CD4-positive, CD25-positive, alpha-beta regulatory T cell (primary cell): Measurements from ENCODE around the gene BAG2. TPM values are rescaled to one million over a fixed set of nuclear protein-coding genes. Genes with fewer than 3 reads are reported as not detected.

Experiments
- ATAC-seq, 2 donors: fragments of 150-1000 bp; cut with Tn5 transposase; one replicate each; pipeline ENCODE4 v1.10.0; 2021; ENCODE audit warnings: low read depth in 2 of 2, moderate number of reproducible peaks in 2 of 2, moderate library complexity in 1 of 2
- DNase-seq, 3 donors: peaks; one replicate each; pipeline versions ENCODE4 v3.0.0 to v3.0.0-alpha.2; 2012 to 2022; ENCODE audit warnings: mixed read lengths in 1 of 3
- H3K27ac ChIP-seq: one replicate; pipeline ENCODE4 v1.7.0; 2013; ENCODE audit warnings: mild to moderate bottlenecking, low read length; ENCODE audit not compliant: insufficient read depth, poor library complexity, severe bottlenecking
- H3K27me3 ChIP-seq: one replicate; pipeline ENCODE4 v1.7.0; 2013; ENCODE audit warnings: low read length; ENCODE audit not compliant: control insufficient read depth, insufficient read depth
- H3K36me3 ChIP-seq: one replicate; pipeline ENCODE4 v1.7.0; 2013; ENCODE audit warnings: mild to moderate bottlenecking, low read length, moderate library complexity; ENCODE audit not compliant: control insufficient read depth, insufficient read depth
- H3K4me1 ChIP-seq: 2 replicates; pipeline ENCODE4 v1.7.0; 2013; ENCODE audit warnings: mild to moderate bottlenecking, low read length; ENCODE audit not compliant: insufficient read depth, control insufficient read depth, poor library complexity, severe bottlenecking
- H3K4me3 ChIP-seq: one replicate; pipeline ENCODE4 v1.7.0; 2013; ENCODE audit warnings: low read depth, mild to moderate bottlenecking, low read length, moderate library complexity
- H3K9me3 ChIP-seq, 2 experiments: 1 replicate in 1 of 2; 2 replicates in 1 of 2; pipeline ENCODE4 v1.7.0; 2013; ENCODE audit warnings: low read length in 2 of 2, mild to moderate bottlenecking in 1 of 2, moderate library complexity in 1 of 2; ENCODE audit not compliant: control insufficient read depth in 2 of 2
- H3K27ac Mint-ChIP-seq, 3 donors: one replicate each; pipeline ENCODE4 v1.8.0; 2020 to 2022; ENCODE audit warnings: mild to moderate bottlenecking in 3 of 3, mixed read lengths in 3 of 3, moderate library complexity in 2 of 3
- H3K27me3 Mint-ChIP-seq: one replicate; pipeline ENCODE4 v1.8.0; 2022; ENCODE audit warnings: mild to moderate bottlenecking, mixed read lengths
- H3K36me3 Mint-ChIP-seq: one replicate; pipeline ENCODE4 v1.8.0; 2020; ENCODE audit warnings: mixed read lengths
- H3K4me1 Mint-ChIP-seq, 4 donors: one replicate each; pipeline ENCODE4 v1.8.0; 2020 to 2022; ENCODE audit warnings: mixed read lengths in 4 of 4, mild to moderate bottlenecking in 1 of 4
- H3K4me3 Mint-ChIP-seq, 4 donors: one replicate each; pipeline ENCODE4 v1.8.0; 2020 to 2022; ENCODE audit warnings: mild to moderate bottlenecking in 4 of 4, mixed read lengths in 4 of 4, moderate library complexity in 3 of 4
- H3K9me3 Mint-ChIP-seq, 7 donors: one replicate each; pipeline ENCODE4 v1.8.0; 2020 to 2022; ENCODE audit warnings: mixed read lengths in 7 of 7, mild to moderate bottlenecking in 3 of 7, moderate library complexity in 2 of 7
- polyA plus RNA-seq, 4 donors: library from polyadenylated mRNA; unstranded; fragments of 300-500 nt; fragmentation: Illumina TruSeq; gene quantifications; one replicate each; pipeline ENCODE4 v1.2.3, GENCODE V29; 2021
- total RNA-seq: library from RNA; stranded (reverse); gene quantifications from one replicate; pipeline ENCODE4 v1.2.3, GENCODE V29; 2022

The BAG2 gene
- 2.9 TPM for total RNA-seq
- polyA plus RNA-seq, result 1 to 10 TPM; 2.1 to 3.7 (median 3.0) TPM

DNA sequence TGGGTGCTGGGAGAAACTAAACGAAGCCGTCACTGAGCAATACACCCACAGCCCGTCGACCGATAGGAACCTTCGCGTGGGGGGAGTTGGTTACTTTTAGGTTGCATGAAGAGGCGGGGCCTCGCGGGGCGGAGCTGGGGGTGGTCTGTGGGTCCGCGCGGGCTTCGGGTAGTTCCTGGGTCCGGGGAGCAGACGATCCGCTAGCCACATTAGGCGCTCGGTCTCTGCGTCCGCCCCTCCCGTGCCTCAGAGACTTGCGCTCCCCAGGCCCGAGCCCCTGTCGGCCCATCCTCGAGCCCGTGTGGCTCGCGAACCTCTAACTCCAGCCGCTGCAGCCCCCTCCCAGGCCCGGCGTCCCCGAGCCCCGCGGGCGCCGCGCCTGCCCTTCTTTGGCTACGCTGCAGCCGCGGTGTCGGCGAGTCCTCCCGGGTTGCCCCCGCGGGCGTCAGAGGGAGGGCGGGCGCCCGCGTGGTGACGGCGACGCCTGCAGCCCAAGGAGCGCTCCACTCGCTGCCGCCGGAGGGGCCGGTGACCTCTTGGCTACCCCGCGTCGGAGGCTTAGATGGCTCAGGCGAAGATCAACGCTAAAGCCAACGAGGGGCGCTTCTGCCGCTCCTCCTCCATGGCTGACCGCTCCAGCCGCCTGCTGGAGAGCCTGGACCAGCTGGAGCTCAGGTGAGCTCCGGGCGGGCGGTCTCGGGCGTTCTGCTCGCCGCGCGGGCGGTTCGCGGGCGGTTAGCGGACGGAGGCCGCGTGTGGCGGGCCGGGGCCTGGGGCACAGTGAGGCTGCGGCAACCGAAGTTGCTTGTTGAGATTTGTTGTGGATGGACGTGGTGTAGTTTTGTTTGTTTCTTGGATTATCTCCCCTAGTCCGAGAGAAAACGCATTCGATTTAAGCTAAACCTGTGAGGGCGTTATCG lies at the start of gene BAG2:
TSS of gene BAG2 (plus strand) at position 191 of the 920 bp plus-strand sequence. CDS start at position 563, 372 bp downstream.
- Histone ChIP-seq H3K9me3 (no peaks in the 10 kb centered on the region), H3K4me1 (peaks cover 22% of the 10 kb centered on the region), H3K27ac (peak within 1 kb of the TSS; percentile 88), H3K27me3 (no peaks in the 10 kb centered on the region), H3K36me3 (no peaks in the 10 kb centered on the region), H3K4me3 (peak within 1 kb of the TSS; percentile 92)
- Mint-ChIP-seq H3K9me3 (no peaks in the 10 kb centered on the region), H3K4me1 (peaks cover 23 to 48% (median 25%) of the 10 kb centered on the region in 4 donors), H3K27ac (peak within 1 kb of the TSS; percentile 92 to 94 (median 92)), H3K36me3 (peaks cover 3% of the 10 kb centered on the region), H3K4me3 (peak within 1 kb of the TSS; percentile 92 to 94 (median 94)), H3K27me3 (no peaks in the 10 kb centered on the region)
- ATAC-seq, result peak; percentile 86 to 89
- peak; percentile 79 to 95 (median 85) for DNase-seq

DNA sequence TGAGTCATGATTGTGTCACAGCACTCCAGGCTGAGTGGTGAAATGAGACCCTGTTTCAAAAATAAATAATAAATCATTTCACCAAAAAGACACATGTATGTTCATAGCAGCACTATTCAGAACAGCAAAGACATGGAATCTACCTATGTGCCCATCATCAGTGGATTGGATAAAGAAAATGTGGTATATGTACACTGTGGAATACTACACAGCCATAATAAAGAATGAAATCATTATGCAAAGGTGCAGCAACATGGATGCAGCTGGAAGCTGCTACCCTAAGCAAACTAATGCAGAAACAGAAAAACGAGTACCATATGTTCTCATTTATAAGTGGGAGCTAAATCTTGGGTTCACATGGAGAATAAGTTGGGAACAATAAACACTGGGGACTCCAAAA lies 49.0 kb upstream of the BAG2 start:
- Histone ChIP-seq H3K27ac (no peak overlapping the region), H3K9me3 (no peaks in the 10 kb centered on the region), H3K4me1 (no peaks in the 10 kb centered on the region), H3K4me3 (no peak overlapping the region), H3K27me3 (no peaks in the 10 kb centered on the region), H3K36me3 (peaks cover 10% of the 10 kb centered on the region)
- DNase-seq, result no peak
- peaks cover 0 to 5% (median 1%) of the 10 kb centered on the region in 7 donors for H3K9me3 Mint-ChIP-seq
- no peak for ATAC-seq
- H3K36me3 Mint-ChIP-seq, result peaks cover 56% of the 10 kb centered on the region
- H3K4me1 Mint-ChIP-seq, result peaks cover 29 to 47% (median 36%) of the 10 kb centered on the region in 4 donors
- no peak overlapping the region for H3K4me3 Mint-ChIP-seq
- H3K27ac Mint-ChIP-seq, result no peak overlapping the region
- H3K27me3 Mint-ChIP-seq, result no peaks in the 10 kb centered on the region

DNA sequence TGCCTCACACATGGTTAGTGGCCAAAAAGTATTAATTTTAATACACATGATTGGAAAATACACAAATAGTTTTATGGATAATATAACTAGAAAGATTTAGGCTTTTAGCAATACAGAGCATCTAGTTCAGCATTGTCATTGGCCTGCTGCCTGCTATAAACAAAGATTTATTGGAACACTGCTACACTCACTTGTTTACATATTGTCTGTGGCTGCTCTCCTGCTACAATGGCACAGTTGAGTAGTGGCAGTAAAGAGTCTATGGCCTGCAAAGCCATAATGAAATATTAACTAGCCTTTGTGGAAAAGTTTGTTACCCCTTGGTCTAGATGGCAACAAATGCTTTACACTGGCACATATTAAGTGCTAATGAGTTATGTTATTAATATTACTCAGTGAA lies 44.4 kb upstream of the BAG2 start:
- peaks cover 26% of the 10 kb centered on the region for H3K36me3 ChIP-seq
- H3K27ac Mint-ChIP-seq, result no peak overlapping the region
- H3K4me1 Mint-ChIP-seq, result peaks cover 8 to 23% (median 18%) of the 10 kb centered on the region in 4 donors
- H3K9me3 ChIP-seq, result no peaks in the 10 kb centered on the region
- H3K4me3 Mint-ChIP-seq, result no peak overlapping the region
- no peak overlapping the region for H3K27ac ChIP-seq
- H3K27me3 ChIP-seq, result no peaks in the 10 kb centered on the region
- ATAC-seq (no peak), DNase-seq (no peak)
- no peaks in the 10 kb centered on the region for H3K27me3 Mint-ChIP-seq
- peaks cover 41% of the 10 kb centered on the region for H3K36me3 Mint-ChIP-seq
- no peak overlapping the region for H3K4me3 ChIP-seq
- no peaks in the 10 kb centered on the region for H3K4me1 ChIP-seq
- H3K9me3 Mint-ChIP-seq, result no peaks in the 10 kb centered on the region

DNA sequence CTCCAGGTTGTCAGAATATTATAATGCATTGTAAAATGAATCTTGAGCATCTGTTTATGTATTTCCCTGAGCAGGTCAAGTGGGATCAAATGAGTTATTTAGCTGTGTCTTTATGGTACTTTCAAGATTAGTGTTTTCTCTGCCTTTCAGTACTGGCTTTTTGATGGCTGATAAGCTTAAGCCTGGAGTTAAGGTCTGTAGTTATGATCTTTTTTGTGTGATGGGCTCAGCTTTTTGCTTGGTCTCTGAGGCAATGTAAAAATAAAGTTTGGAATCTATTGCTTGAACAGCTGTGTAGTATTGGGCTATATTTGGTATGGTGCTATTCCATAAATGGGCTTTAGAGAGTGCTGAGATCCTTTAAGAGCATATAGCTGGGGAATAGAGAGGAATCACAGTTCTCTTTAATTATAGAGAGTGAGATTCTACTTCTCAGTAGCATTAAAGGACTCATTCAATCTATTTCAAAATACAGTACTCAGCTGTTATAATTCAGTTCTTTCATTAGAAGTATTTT lies 41.4 kb upstream of the BAG2 start:
- Mint-ChIP-seq H3K27ac (no peak overlapping the region), H3K4me1 (peaks cover 2 to 10% (median 5%) of the 10 kb centered on the region in 4 donors)

DNA sequence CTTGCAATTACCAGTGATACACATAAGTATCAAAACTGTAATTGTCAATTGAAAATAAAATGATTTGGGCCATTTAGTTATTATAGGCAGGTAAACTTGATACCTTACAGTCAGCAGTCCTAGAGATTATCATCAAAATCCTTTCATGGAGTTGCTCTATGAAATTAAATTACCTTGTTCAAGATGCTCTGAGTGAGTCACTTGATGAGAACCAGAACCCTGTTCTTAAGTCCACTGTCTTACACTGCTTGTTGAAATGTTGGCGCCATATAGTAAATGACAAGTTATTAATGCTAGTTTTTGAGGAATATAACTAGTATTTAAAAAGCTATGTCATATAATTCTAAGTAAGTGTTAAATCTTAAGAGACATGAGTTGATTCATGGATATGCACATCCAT lies 37.2 kb upstream of the BAG2 start:
- H3K4me1 Mint-ChIP-seq, result peaks cover 0 to 4% (median 3%) of the 10 kb centered on the region in 4 donors
- DNase-seq (no peak), ATAC-seq (no peak)
- Histone ChIP-seq H3K9me3 (no peaks in the 10 kb centered on the region), H3K4me1 (no peaks in the 10 kb centered on the region), H3K27me3 (no peaks in the 10 kb centered on the region), H3K36me3 (peaks cover 46% of the 10 kb centered on the region), H3K4me3 (no peak overlapping the region), H3K27ac (no peak overlapping the region)
- H3K27me3 Mint-ChIP-seq, result no peaks in the 10 kb centered on the region
- no peak overlapping the region for H3K4me3 Mint-ChIP-seq
- no peak overlapping the region for H3K27ac Mint-ChIP-seq
- H3K9me3 Mint-ChIP-seq, result no peaks in the 10 kb centered on the region
- H3K36me3 Mint-ChIP-seq, result peaks cover 53% of the 10 kb centered on the region

More for the DNA sequence above, 41.4 kb upstream of the BAG2 start:
- H3K9me3 ChIP-seq, result no peaks in the 10 kb centered on the region
- ATAC-seq (no peak), DNase-seq (no peak)
- no peak overlapping the region for H3K27ac ChIP-seq
- H3K4me3 ChIP-seq, result no peak overlapping the region
- Mint-ChIP-seq H3K27me3 (no peaks in the 10 kb centered on the region), H3K36me3 (peaks cover 42% of the 10 kb centered on the region), H3K4me3 (no peak overlapping the region), H3K9me3 (no peaks in the 10 kb centered on the region)
- H3K36me3 ChIP-seq, result peaks cover 49% of the 10 kb centered on the region
- no peaks in the 10 kb centered on the region for H3K4me1 ChIP-seq
- no peaks in the 10 kb centered on the region for H3K27me3 ChIP-seq

DNA sequence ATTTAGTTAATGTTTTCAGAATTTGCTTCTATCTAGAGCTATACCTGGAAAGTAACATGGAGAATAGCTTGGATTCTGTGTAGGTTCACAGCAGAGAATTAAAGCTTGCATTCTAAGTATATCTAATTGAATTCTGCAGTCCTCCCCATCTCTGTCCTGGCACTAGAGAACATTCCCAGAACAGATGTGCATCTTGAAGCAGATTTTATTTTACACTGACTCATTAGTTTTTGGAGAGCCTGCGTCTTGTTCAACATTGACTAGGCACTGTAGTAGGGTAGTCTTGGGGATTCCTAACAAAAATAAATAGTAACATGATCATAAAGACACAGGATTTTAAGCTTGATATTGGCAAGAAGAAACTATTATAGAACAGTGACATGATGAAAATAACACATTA lies 36.2 kb upstream of the BAG2 start:
- H3K4me3 ChIP-seq, result no peak overlapping the region
- H3K36me3 ChIP-seq, result peaks cover 49% of the 10 kb centered on the region
- Mint-ChIP-seq H3K4me3 (no peak overlapping the region), H3K27ac (no peak overlapping the region), H3K36me3 (peaks cover 56% of the 10 kb centered on the region), H3K4me1 (peaks cover 0 to 11% (median 2%) of the 10 kb centered on the region in 4 donors), H3K27me3 (no peaks in the 10 kb centered on the region), H3K9me3 (no peaks in the 10 kb centered on the region)
- no peak overlapping the region for H3K27ac ChIP-seq
- H3K4me1 ChIP-seq, result no peaks in the 10 kb centered on the region
- no peak for DNase-seq
- ATAC-seq, result no peak
- H3K27me3 ChIP-seq, result no peaks in the 10 kb centered on the region
- no peaks in the 10 kb centered on the region for H3K9me3 ChIP-seq

DNA sequence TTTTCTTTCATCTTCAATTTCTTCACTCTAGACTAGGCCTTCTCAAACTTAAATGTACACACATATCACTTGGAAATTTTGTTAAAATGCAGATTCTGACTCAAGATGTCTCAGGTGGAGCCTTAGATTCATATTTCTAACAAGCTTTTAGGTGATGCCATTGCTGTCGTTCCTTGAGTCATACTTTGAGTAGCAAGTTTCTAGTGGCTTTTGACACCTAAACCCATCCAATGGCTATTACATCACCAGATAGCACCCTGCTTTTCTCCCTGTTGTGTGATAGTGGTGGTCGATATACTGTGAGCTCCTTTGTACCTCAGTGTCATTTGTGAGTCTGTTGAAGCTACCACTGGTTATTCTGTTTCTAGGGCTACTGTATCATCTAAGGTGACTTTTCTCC lies 34.8 kb upstream of the BAG2 start:
- Histone ChIP-seq H3K27me3 (no peaks in the 10 kb centered on the region), H3K27ac (no peak overlapping the region), H3K9me3 (no peaks in the 10 kb centered on the region), H3K36me3 (peaks cover 61% of the 10 kb centered on the region), H3K4me1 (no peaks in the 10 kb centered on the region), H3K4me3 (no peak overlapping the region)
- DNase-seq (no peak), ATAC-seq (no peak)
- Mint-ChIP-seq H3K4me3 (no peak overlapping the region), H3K9me3 (no peaks in the 10 kb centered on the region), H3K4me1 (peaks cover 0 to 12% (median 2%) of the 10 kb centered on the region in 4 donors), H3K36me3 (peaks cover 60% of the 10 kb centered on the region), H3K27me3 (no peaks in the 10 kb centered on the region), H3K27ac (no peak overlapping the region)
